OCI-LY3 (cell line): ENCODE data around the gene TAS2R3.
"Not testable (repeated sequence)": the region's sequence is repeated elsewhere in the genome, so short reads cannot be mapped to it uniquely, and the experiment has no call there.

Source experiments
- H2AFZ ChIP-seq: fragments of 200-600, 300-600 bp; shearing (Covaris generic); 2 replicates; pipeline ENCODE4 v1.6.0; 2014; ENCODE audit warnings: antibody characterized with exemption, low read depth, low read length
- H3K27ac ChIP-seq: fragments of 200-600, 300-600 bp; sonication (generic); 2 replicates; pipeline ENCODE4 v1.5.1; 2014; ENCODE audit warnings: mild to moderate bottlenecking, low read length, moderate library complexity, mixed read lengths
- H3K27me3 ChIP-seq: fragments of 200-600, 300-600 bp; sonication (generic); 2 replicates; pipeline ENCODE4 v1.6.1; 2014; ENCODE audit warnings: low read depth, low read length, mixed read lengths
- H3K36me3 ChIP-seq: fragments of 200-600, 300-600 bp; sonication (generic); replicated peaks from 2 replicates; pipeline ENCODE3; 2014; ENCODE audit warnings: low read depth, low read length, mixed read lengths
- H3K4me1 ChIP-seq: fragments of 300-600, 200-600 bp; sonication (generic); 2 replicates; pipeline ENCODE4 v1.6.1; 2014; ENCODE audit warnings: low read length, mixed read lengths
- H3K4me2 ChIP-seq: fragments of 200-600, 300-600 bp; sonication (generic); 2 replicates; pipeline ENCODE4 v1.6.1; 2014; ENCODE audit warnings: low read length, mixed read lengths
- H3K4me3 ChIP-seq: fragments of 300-600, 200-600 bp; sonication (generic); 2 replicates; pipeline ENCODE4 v1.5.1; 2014; ENCODE audit warnings: antibody characterized with exemption, mild to moderate bottlenecking, low read length, moderate library complexity
- H3K79me2 ChIP-seq: fragments of 300-600, 200-600 bp; shearing (Covaris generic); 2 replicates; pipeline ENCODE4 v1.6.1; 2014; ENCODE audit warnings: mild to moderate bottlenecking, low read length, mixed read lengths
- H3K9ac ChIP-seq: fragments of 300-600, 200-600 bp; shearing (Covaris generic); 2 replicates; pipeline ENCODE4 v1.6.0; 2014; ENCODE audit warnings: mild to moderate bottlenecking, low read length, moderate library complexity
- H3K9me3 ChIP-seq: fragments of 200-600, 300-600 bp; shearing (Covaris generic); 2 replicates; pipeline ENCODE4 v1.6.1; 2014; ENCODE audit warnings: low read length, mixed read lengths; ENCODE audit not compliant: insufficient read depth
- H4K20me1 ChIP-seq: fragments of 200-600, 300-600 bp; sonication (generic); 2 replicates; pipeline ENCODE4 v1.6.1; 2016; ENCODE audit warnings: low read length, mixed read lengths; ENCODE audit not compliant: insufficient read depth
- CTCF ChIP-seq: fragments of 200-600, 300-600 bp; sonication (generic); IDR thresholded peaks from 2 replicates; pipeline ENCODE4 v1.5.1; 2014; ENCODE audit warnings: antibody characterized with exemption, low read length, low read depth
- EZH2phosphoT487 ChIP-seq: fragments of 200-600 bp; shearing (Covaris generic); IDR thresholded peaks from 2 replicates; pipeline ENCODE4 v1.6.1; 2018; ENCODE audit warnings: antibody characterized with exemption, mixed run types, low read depth

The TAS2R3 gene

GRCh38 chr7:141754939-141755338 is 9.0 kb upstream of the TAS2R3 start:
- Histone ChIP-seq H4K20me1 (no peaks in the 10 kb centered on the region), H2AFZ (no peak overlapping the region), H3K4me3 (no peak overlapping the region), H3K4me2 (no peak overlapping the region), H3K27me3 (no peaks in the 10 kb centered on the region), H3K9me3 (peaks cover 10% of the 10 kb centered on the region), H3K79me2 (no peaks in the 10 kb centered on the region), H3K27ac (no peak overlapping the region), H3K36me3 (peaks cover 41% of the 10 kb centered on the region), H3K4me1 (no peaks in the 10 kb centered on the region), H3K9ac (no peak overlapping the region)
- no peak for TF ChIP-seq EZH2phosphoT487
- TF ChIP-seq CTCF, result peak; percentile 58

GRCh38 chr7:141770083-141770583 is 6.2 kb downstream of the TAS2R3 start:
- not testable (repeated sequence) for H3K79me2 ChIP-seq, H4K20me1 ChIP-seq, H3K4me3 ChIP-seq, H3K9ac ChIP-seq, H3K36me3 ChIP-seq, H2AFZ ChIP-seq, H3K9me3 ChIP-seq, H3K27me3 ChIP-seq, H3K27ac ChIP-seq, H3K4me2 ChIP-seq, H3K4me1 ChIP-seq

DNA sequence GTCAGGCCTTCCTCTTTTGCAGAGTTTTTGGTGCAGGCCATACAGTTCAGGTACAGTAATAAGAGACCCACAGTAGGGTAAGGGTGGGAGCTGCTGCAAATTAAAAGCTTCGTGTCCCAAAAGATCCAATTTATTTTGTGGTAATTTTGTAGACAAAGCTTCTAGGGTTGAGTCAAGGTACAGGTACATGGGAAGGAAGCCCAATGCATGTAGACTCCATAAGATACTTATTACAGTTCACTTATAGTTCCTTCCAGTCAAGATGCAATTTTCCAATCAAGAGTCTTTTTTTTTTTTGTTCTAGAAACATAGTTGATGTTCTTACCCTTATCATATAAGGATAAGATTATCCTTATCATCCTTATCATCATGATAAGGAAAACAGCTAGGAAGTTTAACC is 12.5 kb downstream of the TAS2R3 start, which contains the start of gene TAS2R4:
Gene TAS2R4 (plus strand): TSS at position 301 of the 400 bp plus-strand sequence. CDS start 1,815 bp downstream, outside the sequence.
- TF ChIP-seq CTCF, result no peak
- no peak for TF ChIP-seq EZH2phosphoT487
- Histone ChIP-seq H4K20me1 (no peaks in the 10 kb centered on the region), H3K27me3 (no peaks in the 10 kb centered on the region), H3K36me3 (peaks cover 14% of the 10 kb centered on the region), H3K79me2 (no peaks in the 10 kb centered on the region), H3K9ac (no peak within 1 kb of the TSS), H3K4me2 (no peak within 1 kb of the TSS), H3K4me1 (no peaks in the 10 kb centered on the region), H3K27ac (no peak within 1 kb of the TSS), H2AFZ (no peak within 1 kb of the TSS), H3K4me3 (no peak within 1 kb of the TSS), H3K9me3 (no peaks in the 10 kb centered on the region)

DNA sequence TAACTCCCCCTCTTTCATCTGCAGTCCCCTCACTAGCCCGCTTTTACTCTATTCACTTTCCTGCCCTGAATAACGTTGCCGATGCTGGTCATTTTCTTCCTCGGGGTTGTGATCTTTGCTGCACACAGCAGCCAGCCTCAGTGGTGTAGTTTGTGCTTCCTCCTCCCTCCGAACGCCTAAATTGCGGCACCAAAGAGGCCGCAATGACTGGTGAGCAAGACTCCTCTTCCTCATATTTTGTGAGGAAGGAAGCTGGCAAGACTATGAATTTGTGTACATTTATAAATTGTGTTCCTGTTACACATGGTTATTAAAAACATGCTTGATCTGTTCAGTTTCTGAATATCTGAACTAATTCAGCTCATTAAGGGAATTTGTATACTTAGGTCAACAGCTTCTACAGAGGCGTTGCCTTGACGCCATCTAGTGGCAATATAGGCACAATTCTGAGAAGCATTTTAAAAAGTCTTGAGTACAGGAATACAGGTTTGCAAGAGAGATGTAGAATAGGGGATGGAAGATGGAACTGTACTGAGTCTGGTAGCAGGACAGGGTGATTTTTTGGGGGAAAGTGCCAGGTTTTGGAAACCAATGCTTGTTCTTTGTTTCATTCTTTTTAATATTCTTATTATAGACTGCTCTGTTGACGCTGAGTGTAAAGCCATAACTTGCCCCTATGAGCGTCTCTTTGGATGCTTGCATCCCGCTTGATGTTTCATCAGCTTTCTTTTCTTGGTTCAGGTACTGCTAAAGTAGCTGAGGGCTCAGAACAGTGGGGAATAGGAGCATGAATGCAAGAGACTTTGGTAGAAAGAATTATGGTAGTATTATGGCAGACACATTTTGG is 22.0 kb downstream of the TAS2R3 start:
- H2AFZ ChIP-seq, result no peak overlapping the region

More for the DNA sequence above, 22.0 kb downstream of the TAS2R3 start:
- Histone ChIP-seq H3K79me2 (no peaks in the 10 kb centered on the region), H3K36me3 (no peaks in the 10 kb centered on the region), H3K4me3 (no peak overlapping the region), H3K27me3 (no peaks in the 10 kb centered on the region), H3K27ac (no peak overlapping the region), H3K9ac (no peak overlapping the region), H3K4me2 (no peak overlapping the region), H3K9me3 (no peaks in the 10 kb centered on the region), H3K4me1 (no peaks in the 10 kb centered on the region), H4K20me1 (no peaks in the 10 kb centered on the region)
- peak; percentile 93 for TF ChIP-seq CTCF
- no peak for TF ChIP-seq EZH2phosphoT487
